Aorta (tissue), 5 donors: Measurements from ENCODE around the gene GINS2. TPM values are rescaled to one million over a fixed set of nuclear protein-coding genes. Genes with fewer than 3 reads are reported as not detected.

ENCODE experiments used
- ATAC-seq: fragments of 200-7000 bp; cut with Tn5 transposase; one replicate; pipeline ENCODE4 v1.9.1; 2022; ENCODE audit warnings: moderate library complexity; ENCODE audit not compliant: low FRiP score
- DNase-seq, 2 donors: peaks; one replicate each; pipeline ENCODE4 v3.0.0-alpha.2; 2020
- H3K27ac ChIP-seq, 2 donors: one replicate each; pipeline ENCODE4 v1.5.1; 2013; ENCODE audit warnings: low read length in 2 of 2, mild to moderate bottlenecking in 2 of 2, moderate library complexity in 2 of 2, control low read depth in 1 of 2, inconsistent platforms in 1 of 2, low read depth in 1 of 2
- H3K27me3 ChIP-seq, 2 donors: one replicate each; pipeline ENCODE4 v1.6.1; 2013; ENCODE audit warnings: control low read depth in 1 of 2, low read length in 1 of 2, mild to moderate bottlenecking in 1 of 2, moderate library complexity in 1 of 2; ENCODE audit not compliant: insufficient read depth in 2 of 2, control insufficient read depth in 1 of 2
- H3K36me3 ChIP-seq, 2 donors: one replicate each; pipeline ENCODE4 v1.6.1; 2013; ENCODE audit warnings: control low read depth in 1 of 2, low read length in 1 of 2, mild to moderate bottlenecking in 1 of 2; ENCODE audit not compliant: insufficient read depth in 2 of 2, control insufficient read depth in 1 of 2
- H3K4me1 ChIP-seq, 2 donors: one replicate each; pipeline ENCODE4 v1.6.1; 2013; ENCODE audit warnings: low read length in 2 of 2, control low read depth in 1 of 2, mild to moderate bottlenecking in 1 of 2, moderate library complexity in 1 of 2; ENCODE audit not compliant: insufficient read depth in 2 of 2, control insufficient read depth in 1 of 2
- H3K4me3 ChIP-seq, 2 donors: one replicate each; pipeline ENCODE4 v1.5.1; 2013; ENCODE audit warnings: low read length in 2 of 2, control low read depth in 1 of 2, mild to moderate bottlenecking in 1 of 2
- H3K9me3 ChIP-seq: one replicate; pipeline ENCODE4 v1.6.1; 2013; ENCODE audit warnings: mild to moderate bottlenecking, low read length; ENCODE audit not compliant: control insufficient read depth
- WGBS, 2 donors: extraction: QIAGEN DNeasy Blood & Tissue Kit; methylation state at CpG; one replicate each; pipeline ENCODE4 v1.1.7; 2013; 5-methylcytosine and 5-hydroxymethylcytosine counted together
- intact Hi-C, 2 donors: fragments of 100-400 bp; cut with DNase I; formaldehyde crosslinking; loops; one replicate each; pipeline versions ENCODE4 v1.14.2 to v1.15.0; 2022
- polyA plus RNA-seq, 2 donors: library from polyadenylated mRNA; stranded (reverse); fragments of 200-250 nt; gene quantifications; one replicate each; pipeline ENCODE4 v1.2.3, GENCODE V29; 2013
- total RNA-seq, 2 donors: library from RNA; stranded (reverse); fragmentation: NEBNext Ultra II Directional; extraction: Animal tissue kit (Norgen Biotek cat#: 25700); gene quantifications; one replicate each; pipeline ENCODE4 v1.2.1, GENCODE V29; 2021
- donor health status: healthy with polysubstance abuse.
- donor health status: Bipolar disorder and iron deficiency.
- donor health status: DM: no; HTN: no; CAD: no.
- donor health status: DM: no; HTN: no; CAD: no.
- donor health status: DM: yes; HTN: yes; CAD: no.

Gene GINS2
- total and polyA plus RNA-seq, 4 donors, result 0.23 to 0.75 (median 0.66) TPM

- H3K27ac ChIP-seq, result no peak overlapping the region
- no peak for ATAC-seq
- WGBS, 2 donors, result 86 to 92% methylated on average over 9 of the region's 9 CpGs
- H3K4me3 ChIP-seq, result no peak overlapping the region
- DNase-seq, result no peak
- no peaks in the 10 kb centered on the region for H3K36me3 ChIP-seq
- H3K9me3 ChIP-seq, result peaks cover 6% of the 10 kb centered on the region
- no peaks in the 10 kb centered on the region for H3K4me1 ChIP-seq
- intact Hi-C loops, result loop anchor here (10.0 kb wide), 2 partner anchors 286 to 436 kb away; no protein-coding TSS in a partner anchor
- no peaks in the 10 kb centered on the region for H3K27me3 ChIP-seq
These were observed 22.0 kb upstream of the GINS2 start for GRCh38 chr16:85710732-85711131.

GRCh38 chr16:85709766-85710585 lies 21.2 kb upstream of the GINS2 start:
- Histone ChIP-seq H3K27ac (no peak overlapping the region), H3K36me3 (no peaks in the 10 kb centered on the region), H3K9me3 (peaks cover 6% of the 10 kb centered on the region), H3K4me1 (no peaks in the 10 kb centered on the region), H3K27me3 (no peaks in the 10 kb centered on the region), H3K4me3 (no peak overlapping the region)
- 40 to 46% methylated on average over 50 to 53 of the region's 53 CpGs for WGBS, 2 donors
- intact Hi-C loops, result loop anchor here (10.0 kb wide), 2 partner anchors 285 to 435 kb away; no protein-coding TSS in a partner anchor
- ATAC-seq (no peak), DNase-seq (no peak)

GRCh38 chr16:85708338-85708737 lies 19.6 kb upstream of the GINS2 start:
- 90 to 94% methylated on average over 6 of the region's 6 CpGs for WGBS, 2 donors
- H3K36me3 ChIP-seq, result no peaks in the 10 kb centered on the region
- H3K27ac ChIP-seq, result no peak overlapping the region
- H3K4me1 ChIP-seq, result no peaks in the 10 kb centered on the region
- no peak overlapping the region for H3K4me3 ChIP-seq
- no peaks in the 10 kb centered on the region for H3K27me3 ChIP-seq
- ATAC-seq (no peak), DNase-seq (no peak)
- H3K9me3 ChIP-seq, result peaks cover 6% of the 10 kb centered on the region
- intact Hi-C loops, result no loop called here

- intact Hi-C loops, result no loop called here
- Histone ChIP-seq H3K27ac (no peak overlapping the region), H3K36me3 (no peaks in the 10 kb centered on the region), H3K27me3 (no peaks in the 10 kb centered on the region), H3K9me3 (peaks cover 6% of the 10 kb centered on the region), H3K4me3 (no peak overlapping the region), H3K4me1 (no peaks in the 10 kb centered on the region)
- ATAC-seq (no peak), DNase-seq (no peak)
- WGBS, 2 donors, result 84 to 85% methylated on average over 16 of the region's 16 CpGs
These were observed 18.9 kb upstream of the GINS2 start for GRCh38 chr16:85707528-85708095.

- WGBS, 2 donors, result 93% methylated on average over 11 of the region's 11 CpGs
- ATAC-seq (no peak), DNase-seq (no peak)
- H3K4me3 ChIP-seq, result no peak overlapping the region
- no peaks in the 10 kb centered on the region for H3K27me3 ChIP-seq
- H3K36me3 ChIP-seq, result no peaks in the 10 kb centered on the region
- H3K4me1 ChIP-seq, result no peaks in the 10 kb centered on the region
- H3K9me3 ChIP-seq, result peaks cover 2% of the 10 kb centered on the region
- intact Hi-C loops, result no loop called here
- no peak overlapping the region for H3K27ac ChIP-seq
These were observed 17.8 kb upstream of the GINS2 start for GRCh38 chr16:85706449-85707034.

GRCh38 chr16:85704900-85705846 lies 16.4 kb upstream of the GINS2 start:
- ATAC-seq (no peak), DNase-seq (no peak)
- Histone ChIP-seq H3K9me3 (peaks cover 2% of the 10 kb centered on the region), H3K36me3 (no peaks in the 10 kb centered on the region), H3K4me1 (no peaks in the 10 kb centered on the region), H3K27me3 (no peaks in the 10 kb centered on the region), H3K27ac (no peak overlapping the region), H3K4me3 (no peak overlapping the region)
- WGBS, 2 donors, result 88 to 90% methylated on average over 20 of the region's 20 CpGs
- intact Hi-C loops, result no loop called here

GRCh38 chr16:85704011-85704410 lies 15.3 kb upstream of the GINS2 start:
- H3K36me3 ChIP-seq, result no peaks in the 10 kb centered on the region
- peaks cover 2% of the 10 kb centered on the region for H3K9me3 ChIP-seq
- no peak overlapping the region for H3K27ac ChIP-seq
- intact Hi-C loops, result no loop called here
- no peak overlapping the region for H3K4me3 ChIP-seq
- DNase-seq (no peak), ATAC-seq (no peak)
- no peaks in the 10 kb centered on the region for H3K27me3 ChIP-seq
- 81 to 86% methylated on average over 10 to 11 of the region's 11 CpGs for WGBS, 2 donors
- no peaks in the 10 kb centered on the region for H3K4me1 ChIP-seq

GRCh38 chr16:85699628-85700027 lies 10.9 kb upstream of the GINS2 start:
- 44 to 45% methylated on average over 7 of the region's 7 CpGs for WGBS, 2 donors
- ATAC-seq (no peak), DNase-seq (no peak)
- Histone ChIP-seq H3K36me3 (no peaks in the 10 kb centered on the region), H3K4me1 (no peaks in the 10 kb centered on the region), H3K9me3 (peaks cover 2% of the 10 kb centered on the region), H3K4me3 (no peak overlapping the region), H3K27ac (no peak overlapping the region), H3K27me3 (no peaks in the 10 kb centered on the region)
- intact Hi-C loops, result no loop called here
